Muscle layer of colon (tissue), 2 donors: Measurements from ENCODE around the gene RALB.
"Not testable (repeated sequence)": the region's sequence is repeated elsewhere in the genome, so short reads cannot be mapped to it uniquely, and the experiment has no call there.

Experiments used
- H3K27ac ChIP-seq: one replicate; pipeline ENCODE4 v1.7.0; 2013; ENCODE audit warnings: low read depth, mild to moderate bottlenecking, low read length, moderate library complexity
- H3K27me3 ChIP-seq, 2 donors: one replicate each; pipeline ENCODE4 v1.7.0; 2013; ENCODE audit warnings: low read length in 2 of 2, mild to moderate bottlenecking in 2 of 2; ENCODE audit not compliant: insufficient read depth in 2 of 2, control insufficient read depth in 1 of 2
- H3K36me3 ChIP-seq: one replicate; pipeline ENCODE4 v1.7.0; 2013; ENCODE audit warnings: mild to moderate bottlenecking, low read length; ENCODE audit not compliant: insufficient read depth
- H3K4me1 ChIP-seq: one replicate; pipeline ENCODE4 v1.7.0; 2013; ENCODE audit warnings: mild to moderate bottlenecking, low read length; ENCODE audit not compliant: insufficient read depth
- H3K4me3 ChIP-seq, 2 donors: one replicate each; pipeline ENCODE4 v1.7.0; 2013; ENCODE audit warnings: low read length in 2 of 2, low read depth in 1 of 2, mild to moderate bottlenecking in 1 of 2, moderate library complexity in 1 of 2
- H3K9ac ChIP-seq: one replicate; pipeline ENCODE4 v1.7.0; 2013; ENCODE audit warnings: low read length
- H3K9me3 ChIP-seq: one replicate; pipeline ENCODE4 v1.7.0; 2013; ENCODE audit warnings: mild to moderate bottlenecking, low read length
- donor health status: abdominal sarcoma.
- donor health status: Adenocarcinoma of cecum.

RALB gene

DNA sequence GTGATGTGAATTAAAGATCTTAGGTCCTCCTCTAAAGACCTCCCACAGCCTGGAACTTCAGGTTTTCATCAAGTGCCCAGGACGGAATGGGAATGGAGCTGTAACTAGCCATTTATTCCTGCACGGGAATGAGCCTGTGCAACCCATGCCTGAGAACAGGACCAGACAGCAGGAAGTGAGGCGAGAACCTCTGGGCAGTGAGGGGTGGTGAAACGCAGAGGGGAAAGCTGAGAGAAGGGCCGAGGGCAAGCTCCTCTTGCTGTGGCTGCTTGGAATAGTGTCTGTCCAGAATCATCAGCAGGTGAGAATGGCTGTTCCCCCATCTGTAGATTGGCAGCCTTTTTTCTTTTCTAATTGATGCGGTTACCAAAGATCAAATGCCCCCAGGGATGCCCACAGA lies 4.8 kb upstream of the RALB start:
- Histone ChIP-seq H3K4me1 (peaks cover 18% of the 10 kb centered on the region), H3K4me3 (no peak overlapping the region), H3K9me3 (no peaks in the 10 kb centered on the region), H3K9ac (no peak overlapping the region), H3K36me3 (no peaks in the 10 kb centered on the region), H3K27me3 (no peaks in the 10 kb centered on the region), H3K27ac (no peak overlapping the region)

GRCh38 chr2:120250640-120251039 lies 2.0 kb upstream of the RALB start:
- H3K9me3 ChIP-seq: no peaks in the 10 kb centered on the region
- H3K4me3 ChIP-seq: no peak overlapping the region
- H3K27me3 ChIP-seq: no peaks in the 10 kb centered on the region
- no peak overlapping the region for H3K9ac ChIP-seq
- H3K36me3 ChIP-seq: no peaks in the 10 kb centered on the region
- H3K27ac ChIP-seq: no peak overlapping the region
- peaks cover 24% of the 10 kb centered on the region for H3K4me1 ChIP-seq

DNA sequence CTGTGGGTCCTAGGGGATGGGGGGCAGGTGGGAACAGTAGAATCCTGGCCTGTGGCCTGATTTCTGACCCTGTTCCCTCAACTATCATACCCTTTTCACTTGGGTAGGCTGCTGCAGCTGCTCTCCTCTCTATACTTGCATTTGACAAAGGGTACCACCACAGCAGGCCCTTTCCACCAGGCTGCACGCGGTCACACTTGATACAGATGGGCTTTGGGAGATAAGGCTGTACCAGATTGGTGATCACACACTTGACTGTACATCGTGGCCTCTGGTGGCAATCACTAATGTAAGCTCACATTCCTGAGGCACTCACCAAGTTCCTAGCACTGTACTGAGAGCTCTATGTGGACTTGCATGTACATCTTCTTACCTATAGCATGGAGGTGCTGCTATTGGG lies 1.6 kb upstream of the RALB start:
- no peaks in the 10 kb centered on the region for H3K27me3 ChIP-seq
- H3K4me1 ChIP-seq: peaks cover 20% of the 10 kb centered on the region
- no peaks in the 10 kb centered on the region for H3K36me3 ChIP-seq
- H3K27ac ChIP-seq: no peak overlapping the region
- no peak overlapping the region for H3K9ac ChIP-seq
- H3K9me3 ChIP-seq: no peaks in the 10 kb centered on the region
- no peak overlapping the region for H3K4me3 ChIP-seq

- peak overlapping the region; percentile 55 to 78 for H3K4me3 ChIP-seq
- no peaks in the 10 kb centered on the region for H3K27me3 ChIP-seq
These were observed 800 bp upstream of the RALB start for GRCh38 chr2:120251880-120252224.

GRCh38 chr2:120253021-120253882 lies 600 bp downstream of the RALB start:
- Histone ChIP-seq H3K4me3 (peak overlapping the region; percentile 55 to 89), H3K4me1 (peaks cover 26% of the 10 kb centered on the region), H3K9ac (peak overlapping the region; percentile 59), H3K9me3 (no peaks in the 10 kb centered on the region), H3K36me3 (no peaks in the 10 kb centered on the region), H3K27ac (peak overlapping the region; percentile 80), H3K27me3 (no peaks in the 10 kb centered on the region)

More at GRCh38 chr2:120251880-120252224, 800 bp upstream of the RALB start:
- Histone ChIP-seq H3K36me3 (no peaks in the 10 kb centered on the region), H3K27ac (peak overlapping the region; percentile 80), H3K9ac (peak overlapping the region; percentile 22), H3K4me1 (peaks cover 20% of the 10 kb centered on the region), H3K9me3 (no peaks in the 10 kb centered on the region)

GRCh38 chr2:120254178-120254577 lies 1.5 kb downstream of the RALB start:
- peaks cover 28% of the 10 kb centered on the region for H3K4me1 ChIP-seq

DNA sequence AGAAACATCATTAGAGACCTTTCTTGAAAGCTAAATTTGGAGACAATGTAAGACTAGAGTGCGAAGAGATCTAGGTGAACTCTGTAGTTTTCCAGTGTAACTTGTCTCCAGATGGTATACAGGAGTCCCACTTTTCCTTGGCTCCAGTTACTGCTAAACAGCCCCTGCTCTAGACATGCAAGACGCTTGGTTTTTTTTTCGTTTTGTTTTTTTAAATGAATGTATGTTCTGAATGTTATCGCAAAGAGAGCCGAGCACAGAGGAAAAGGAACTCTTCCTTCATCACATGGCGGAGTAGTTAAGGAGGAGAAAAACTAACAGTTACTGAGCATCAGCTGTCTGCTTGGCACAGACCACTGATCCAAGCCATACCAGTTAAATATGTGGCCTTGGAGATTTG lies 2.4 kb downstream of the RALB start:
- no peaks in the 10 kb centered on the region for H3K27me3 ChIP-seq
- no peak overlapping the region for H3K9ac ChIP-seq
- no peaks in the 10 kb centered on the region for H3K36me3 ChIP-seq
- no peak overlapping the region for H3K4me3 ChIP-seq
- H3K9me3 ChIP-seq: no peaks in the 10 kb centered on the region
- H3K27ac ChIP-seq: no peak overlapping the region
- H3K4me1 ChIP-seq: peaks cover 28% of the 10 kb centered on the region

More at GRCh38 chr2:120254178-120254577, 1.5 kb downstream of the RALB start:
- H3K9ac ChIP-seq: no peak overlapping the region
- H3K27me3 ChIP-seq: no peaks in the 10 kb centered on the region
- no peaks in the 10 kb centered on the region for H3K9me3 ChIP-seq
- H3K27ac ChIP-seq: no peak overlapping the region
- H3K36me3 ChIP-seq: no peaks in the 10 kb centered on the region
- peak overlapping the region; percentile 55 to 89 for H3K4me3 ChIP-seq

DNA sequence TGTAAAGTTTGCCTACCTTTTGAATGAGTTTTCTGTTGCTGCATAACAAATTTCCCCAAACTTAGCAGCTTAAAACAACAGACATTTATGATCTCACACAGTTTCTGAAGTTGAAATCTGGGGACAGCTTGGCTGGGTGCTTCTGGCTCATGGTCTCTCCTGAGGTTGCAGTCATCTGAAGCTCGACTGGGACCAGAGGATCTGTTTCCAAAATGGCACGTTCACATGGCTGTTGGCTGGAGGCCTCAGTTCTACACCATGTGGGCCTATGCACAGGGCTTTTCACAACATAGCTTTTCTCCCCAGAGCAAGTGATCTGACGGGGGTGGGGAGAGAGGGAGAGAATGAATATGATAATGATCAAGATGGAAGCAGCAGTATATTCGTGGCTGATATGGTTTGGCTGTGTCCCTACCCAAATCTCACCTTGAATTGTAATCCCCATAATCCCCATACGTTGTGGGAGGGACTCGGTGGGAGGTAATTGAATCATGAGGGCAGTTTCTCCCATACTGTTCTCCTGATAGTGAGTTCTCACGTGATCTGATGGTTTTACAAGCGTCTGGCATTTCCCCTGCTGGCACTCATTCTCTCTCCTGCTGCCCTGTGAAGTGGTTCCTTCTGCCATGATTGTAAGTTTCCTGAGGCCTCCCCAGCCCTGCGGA lies 3.5 kb downstream of the RALB start:
- Histone ChIP-seq H3K9ac (no peak overlapping the region), H3K4me1 (peaks cover 28% of the 10 kb centered on the region), H3K9me3 (no peaks in the 10 kb centered on the region), H3K27ac (no peak overlapping the region), H3K36me3 (no peaks in the 10 kb centered on the region), H3K27me3 (no peaks in the 10 kb centered on the region), H3K4me3 (no peak overlapping the region)

DNA sequence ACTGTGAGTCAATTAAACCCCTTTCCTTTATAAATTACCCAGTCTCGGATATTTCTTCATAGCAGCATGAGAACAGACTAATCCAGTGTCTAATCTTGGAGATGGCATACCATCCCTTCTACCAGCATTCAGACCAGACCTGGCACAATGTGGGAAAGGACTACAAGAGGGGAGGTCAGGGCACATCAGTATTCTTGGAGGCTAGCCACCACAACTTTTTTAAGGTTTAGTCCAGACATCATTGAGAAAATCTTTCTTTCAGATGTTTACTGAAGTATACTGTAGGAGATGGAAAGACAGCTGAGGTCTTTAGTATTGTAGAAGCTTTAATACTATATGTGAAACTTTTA lies 4.0 kb downstream of the RALB start:
- Histone ChIP-seq H3K9ac (no peak overlapping the region), H3K9me3 (no peaks in the 10 kb centered on the region), H3K36me3 (no peaks in the 10 kb centered on the region), H3K4me3 (no peak overlapping the region), H3K27ac (no peak overlapping the region), H3K4me1 (peaks cover 28% of the 10 kb centered on the region), H3K27me3 (no peaks in the 10 kb centered on the region)

- Histone ChIP-seq H3K4me3 (no peak overlapping the region), H3K9me3 (no peaks in the 10 kb centered on the region), H3K9ac (no peak overlapping the region), H3K27ac (no peak overlapping the region), H3K4me1 (peaks cover 24% of the 10 kb centered on the region), H3K27me3 (no peaks in the 10 kb centered on the region), H3K36me3 (no peaks in the 10 kb centered on the region)
These were observed 4.9 kb downstream of the RALB start for GRCh38 chr2:120257522-120257921.

GRCh38 chr2:120258196-120258595 lies 5.5 kb downstream of the RALB start:
- Histone ChIP-seq H3K27ac (no peak overlapping the region), H3K4me1 (peaks cover 24% of the 10 kb centered on the region), H3K27me3 (no peaks in the 10 kb centered on the region), H3K9ac (no peak overlapping the region), H3K9me3 (no peaks in the 10 kb centered on the region), H3K36me3 (no peaks in the 10 kb centered on the region), H3K4me3 (no peak overlapping the region)

- not testable (repeated sequence) for H3K4me3 ChIP-seq, H3K9me3 ChIP-seq, H3K27ac ChIP-seq, H3K36me3 ChIP-seq, H3K9ac ChIP-seq, H3K27me3 ChIP-seq
- H3K4me1 ChIP-seq: peaks cover 11% of the 10 kb centered on the region
These were observed 7.3 kb downstream of the RALB start for GRCh38 chr2:120259939-120260338.
